Vagina (tissue), 2 donors: ENCODE data around the gene KYAT1. TPM values are rescaled to one million over a fixed set of nuclear protein-coding genes. Genes with fewer than 3 reads are reported as not detected.
A peak's percentile ranks its signal among the peaks of the same experiment; 100 is the strongest.

ENCODE experiments used
- DNase-seq, 2 donors: peaks; one replicate each; pipeline ENCODE4 v3.0.0-alpha.2; 2017; ENCODE audit errors: extremely low spot score in 2 of 2
- H3K27ac ChIP-seq: fragments of 200-600 bp; sonication (generic); one replicate; pipeline ENCODE4 v1.5.1; 2019
- H3K27me3 ChIP-seq: fragments of 200-600 bp; sonication (generic); one replicate; pipeline ENCODE4 v1.5.1; 2019
- H3K36me3 ChIP-seq, 2 donors: fragments of 200-600 bp; sonication (generic); one replicate each; pipeline ENCODE4 v1.5.1; 2017 to 2019
- H3K4me1 ChIP-seq: fragments of 200-600 bp; sonication (generic); one replicate; pipeline ENCODE4 v1.5.1; 2019
- H3K4me3 ChIP-seq, 2 donors: fragments of 200-600 bp; sonication (generic); 1 replicate in 1 of 2; 2 replicates in 1 of 2; pipeline ENCODE4 v1.5.1; 2016 to 2019
- H3K9me3 ChIP-seq: fragments of 200-600 bp; sonication (generic); one replicate; pipeline ENCODE4 v1.5.1; 2019
- CTCF ChIP-seq, 3 experiments: fragments of 450-650 bp in 2 of 3; fragments of 200-600 bp in 1 of 3; sonication (generic) in 1 of 3; IDR thresholded peaks; one replicate each; pipeline ENCODE4 v1.5.1; 2017 to 2019; ENCODE audit warnings: antibody characterized with exemption in 3 of 3, mild to moderate bottlenecking in 2 of 3, moderate library complexity in 2 of 3
- POLR2A ChIP-seq, 2 donors: fragments of 450-650 bp; IDR thresholded peaks; one replicate each; pipeline ENCODE4 v1.6.1; 2017; ENCODE audit warnings: antibody characterized with exemption in 2 of 2, mild to moderate bottlenecking in 2 of 2, moderate library complexity in 2 of 2
- POLR2AphosphoS5 ChIP-seq, 2 donors: sonication (generic); formaldehyde crosslinking; IDR thresholded peaks; one replicate each; pipeline ENCODE4 v1.9.0; 2017; ENCODE audit warnings: antibody characterized with exemption in 2 of 2, mild to moderate bottlenecking in 2 of 2, low read depth in 1 of 2; ENCODE audit not compliant: insufficient read depth in 1 of 2
- intact Hi-C: fragments of 100-400 bp; cut with DNase I; formaldehyde crosslinking; loops from one replicate; pipeline ENCODE4 v1.15.1; 2023
- total RNA-seq: library from RNA; depleted of rRNA; stranded (reverse); fragments of >200 nt; gene quantifications from one replicate; pipeline ENCODE4 v1.2.3, GENCODE V29; 2016

Gene KYAT1
- total RNA-seq, 1 donor from 2014 or later, result 11.0 TPM

- DNase-seq, result no peak
- TF ChIP-seq POLR2A (IDR thresholded peaks at IDR 0.05) (no peak), CTCF (IDR thresholded peaks at IDR 0.05) (no peak), POLR2AphosphoS5 (IDR thresholded peaks at IDR 0.05; ENCODE audit: insufficient read depth in 1 of 2, low read depth in 1 of 2) (no peak)
- no peak overlapping the region for H3K4me3 ChIP-seq
- peaks cover 61% of the 10 kb centered on the region for H3K4me1 ChIP-seq
- intact Hi-C loops, result no loop called here
- no peaks in the 10 kb centered on the region for H3K9me3 ChIP-seq
- H3K27me3 ChIP-seq, result no peaks in the 10 kb centered on the region
- H3K36me3 ChIP-seq, result peaks cover 0 to 29% of the 10 kb centered on the region in 2 donors
- H3K27ac ChIP-seq, result no peak overlapping the region
Measured at GRCh38 chr9:128908372-128908771, 26.6 kb upstream of the KYAT1 start.

GRCh38 chr9:128906741-128907140 lies 25.0 kb upstream of the KYAT1 start:
- Histone ChIP-seq H3K9me3 (no peaks in the 10 kb centered on the region), H3K36me3 (peaks cover 0 to 29% of the 10 kb centered on the region in 2 donors), H3K27me3 (no peaks in the 10 kb centered on the region)

GRCh38 chr9:128905964-128906363 lies 24.2 kb upstream of the KYAT1 start:
- H3K27ac ChIP-seq, result no peak overlapping the region

More at GRCh38 chr9:128906741-128907140, 25.0 kb upstream of the KYAT1 start:
- Histone ChIP-seq H3K4me3 (no peak overlapping the region), H3K4me1 (peaks cover 61% of the 10 kb centered on the region), H3K27ac (peak overlapping the region; percentile 39)
- intact Hi-C loops, result no loop called here
- DNase-seq, result no peak
- no peak for TF ChIP-seq POLR2AphosphoS5 (IDR thresholded peaks at IDR 0.05; ENCODE audit: insufficient read depth in 1 of 2, low read depth in 1 of 2)

GRCh38 chr9:128903871-128904620 lies 22.3 kb upstream of the KYAT1 start:
- Histone ChIP-seq H3K27me3 (no peaks in the 10 kb centered on the region), H3K9me3 (no peaks in the 10 kb centered on the region), H3K4me1 (peaks cover 57% of the 10 kb centered on the region), H3K27ac (peak overlapping the region; percentile 94), H3K36me3 (peaks cover 0 to 26% of the 10 kb centered on the region in 2 donors), H3K4me3 (no peak overlapping the region)
- DNase-seq, result no peak
- no peak for TF ChIP-seq POLR2A (IDR thresholded peaks at IDR 0.05)
- TF ChIP-seq CTCF (IDR thresholded peaks at IDR 0.05), result no peak
- no peak for TF ChIP-seq POLR2AphosphoS5 (IDR thresholded peaks at IDR 0.05; ENCODE audit: insufficient read depth in 1 of 2, low read depth in 1 of 2)
- intact Hi-C loops, result no loop called here

More at GRCh38 chr9:128905964-128906363, 24.2 kb upstream of the KYAT1 start:
- TF ChIP-seq POLR2AphosphoS5 (IDR thresholded peaks at IDR 0.05; ENCODE audit: insufficient read depth in 1 of 2, low read depth in 1 of 2) (no peak), POLR2A (IDR thresholded peaks at IDR 0.05) (no peak), CTCF (IDR thresholded peaks at IDR 0.05) (no peak)
- no peak overlapping the region for H3K4me3 ChIP-seq
- H3K4me1 ChIP-seq, result peaks cover 57% of the 10 kb centered on the region
- intact Hi-C loops, result no loop called here
- no peak for DNase-seq
- H3K9me3 ChIP-seq, result no peaks in the 10 kb centered on the region
- H3K36me3 ChIP-seq, result peaks cover 0 to 29% of the 10 kb centered on the region in 2 donors
- H3K27me3 ChIP-seq, result no peaks in the 10 kb centered on the region

GRCh38 chr9:128903079-128903461 lies 21.3 kb upstream of the KYAT1 start:
- Histone ChIP-seq H3K4me1 (peaks cover 66% of the 10 kb centered on the region), H3K4me3 (no peak overlapping the region)
- no peak for TF ChIP-seq POLR2AphosphoS5 (IDR thresholded peaks at IDR 0.05; ENCODE audit: insufficient read depth in 1 of 2, low read depth in 1 of 2)
- no peak for TF ChIP-seq POLR2A (IDR thresholded peaks at IDR 0.05)
- TF ChIP-seq CTCF (IDR thresholded peaks at IDR 0.05), result no peak

More at GRCh38 chr9:128903079-128903461, 21.3 kb upstream of the KYAT1 start:
- intact Hi-C loops, result no loop called here
- peaks cover 0 to 18% of the 10 kb centered on the region in 2 donors for H3K36me3 ChIP-seq
- no peaks in the 10 kb centered on the region for H3K27me3 ChIP-seq
- H3K27ac ChIP-seq, result peak overlapping the region; percentile 94
- H3K9me3 ChIP-seq, result no peaks in the 10 kb centered on the region
- DNase-seq, result no peak
